Measurements from ENCODE around the gene AVPR2. TPM values are rescaled to one million over a fixed set of nuclear protein-coding genes. Genes with fewer than 3 reads are reported as not detected.

Gene AVPR2
- total and polyA plus RNA-seq, 9 of the 15 experiments (the other 6 are each of a cell fraction or from before 2014, with no cell fraction given) = not detected

DNA sequence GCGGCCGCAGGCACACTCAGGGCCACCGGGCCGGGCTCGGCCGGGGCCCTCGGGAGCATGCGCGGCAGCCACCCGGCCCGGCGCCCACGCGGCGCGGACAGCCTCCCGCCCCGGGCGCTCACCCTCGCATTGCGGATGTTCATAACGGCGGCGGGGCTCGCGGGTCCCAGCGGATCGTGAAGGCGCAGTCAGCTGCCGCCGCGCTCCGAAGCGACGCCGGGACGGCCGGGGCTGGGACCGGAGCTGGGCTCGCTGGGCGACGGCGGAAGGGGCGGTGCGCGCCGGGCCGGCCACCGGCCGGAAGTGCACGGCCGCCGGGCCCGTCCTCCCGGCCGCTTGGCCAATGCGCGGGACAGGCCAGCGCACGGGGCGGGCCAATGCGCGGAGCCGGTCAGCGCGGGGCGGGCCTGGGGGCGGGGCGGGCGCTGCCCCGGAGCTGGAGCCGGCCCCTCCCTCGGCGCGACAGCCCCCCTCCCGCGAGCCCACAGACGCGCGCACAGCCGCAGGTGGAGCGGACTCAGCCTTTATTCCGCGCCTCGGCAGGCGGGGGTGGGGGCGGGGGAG is 30.4 kb downstream of the AVPR2 start, which contains the start of gene NAA10 (continued):
- TF ChIP-seq, protein P1, sequence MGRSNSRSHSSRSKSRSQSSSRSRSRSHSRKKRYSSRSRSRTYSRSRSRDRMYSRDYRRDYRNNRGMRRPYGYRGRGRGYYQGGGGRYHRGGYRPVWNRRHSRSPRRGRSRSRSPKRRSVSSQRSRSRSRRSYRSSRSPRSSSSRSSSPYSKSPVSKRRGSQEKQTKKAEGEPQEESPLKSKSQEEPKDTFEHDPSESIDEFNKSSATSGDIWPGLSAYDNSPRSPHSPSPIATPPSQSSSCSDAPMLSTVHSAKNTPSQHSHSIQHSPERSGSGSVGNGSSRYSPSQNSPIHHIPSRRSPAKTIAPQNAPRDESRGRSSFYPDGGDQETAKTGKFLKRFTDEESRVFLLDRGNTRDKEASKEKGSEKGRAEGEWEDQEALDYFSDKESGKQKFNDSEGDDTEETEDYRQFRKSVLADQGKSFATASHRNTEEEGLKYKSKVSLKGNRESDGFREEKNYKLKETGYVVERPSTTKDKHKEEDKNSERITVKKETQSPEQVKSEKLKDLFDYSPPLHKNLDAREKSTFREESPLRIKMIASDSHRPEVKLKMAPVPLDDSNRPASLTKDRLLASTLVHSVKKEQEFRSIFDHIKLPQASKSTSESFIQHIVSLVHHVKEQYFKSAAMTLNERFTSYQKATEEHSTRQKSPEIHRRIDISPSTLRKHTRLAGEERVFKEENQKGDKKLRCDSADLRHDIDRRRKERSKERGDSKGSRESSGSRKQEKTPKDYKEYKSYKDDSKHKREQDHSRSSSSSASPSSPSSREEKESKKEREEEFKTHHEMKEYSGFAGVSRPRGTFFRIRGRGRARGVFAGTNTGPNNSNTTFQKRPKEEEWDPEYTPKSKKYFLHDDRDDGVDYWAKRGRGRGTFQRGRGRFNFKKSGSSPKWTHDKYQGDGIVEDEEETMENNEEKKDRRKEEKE (IDR thresholded peaks at IDR 0.05; ENCODE audit: borderline replicate concordance in 1 of 2, control insufficient read depth in 1 of 2, low read depth in 2 of 2, low read length in 1 of 2) = no peak
- TF ChIP-seq, protein P2, sequence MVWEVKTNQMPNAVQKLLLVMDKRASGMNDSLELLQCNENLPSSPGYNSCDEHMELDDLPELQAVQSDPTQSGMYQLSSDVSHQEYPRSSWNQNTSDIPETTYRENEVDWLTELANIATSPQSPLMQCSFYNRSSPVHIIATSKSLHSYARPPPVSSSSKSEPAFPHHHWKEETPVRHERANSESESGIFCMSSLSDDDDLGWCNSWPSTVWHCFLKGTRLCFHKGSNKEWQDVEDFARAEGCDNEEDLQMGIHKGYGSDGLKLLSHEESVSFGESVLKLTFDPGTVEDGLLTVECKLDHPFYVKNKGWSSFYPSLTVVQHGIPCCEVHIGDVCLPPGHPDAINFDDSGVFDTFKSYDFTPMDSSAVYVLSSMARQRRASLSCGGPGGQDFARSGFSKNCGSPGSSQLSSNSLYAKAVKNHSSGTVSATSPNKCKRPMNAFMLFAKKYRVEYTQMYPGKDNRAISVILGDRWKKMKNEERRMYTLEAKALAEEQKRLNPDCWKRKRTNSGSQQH (CRISPR knock-in tag; IDR thresholded peaks at IDR 0.05) = no peak
- TF ChIP-seq MTA2 (IDR thresholded peaks at IDR 0.05; ENCODE audit: low read depth) (no peak), ZNF449 (CRISPR knock-in tag; IDR thresholded peaks at IDR 0.05) (no peak), PTBP1 (IDR thresholded peaks at IDR 0.05; ENCODE audit: low read depth, low read length) (no peak), HDAC2 (IDR thresholded peaks at IDR 0.05) (no peak), KAT8 (IDR thresholded peaks at IDR 0.05; ENCODE audit: low read depth) (no peak), MEIS2 (IDR thresholded peaks at IDR 0.05; ENCODE audit: partially characterized antibody) (peak; percentile 22), SREBF2 (CRISPR knock-in tag; IDR thresholded peaks at IDR 0.05) (no peak), MCM3 (IDR thresholded peaks at IDR 0.05) (no peak), WHSC1 (IDR thresholded peaks at IDR 0.05; ENCODE audit: low read length) (no peak), CC2D1A (IDR thresholded peaks at IDR 0.05) (no peak), ZNF146 (CRISPR knock-in tag; IDR thresholded peaks at IDR 0.05; ENCODE audit: unreplicated experiment) (no peak), RERE (CRISPR knock-in tag; IDR thresholded peaks at IDR 0.05; ENCODE audit: borderline replicate concordance) (no peak)
- TF ChIP-seq, protein P3, sequence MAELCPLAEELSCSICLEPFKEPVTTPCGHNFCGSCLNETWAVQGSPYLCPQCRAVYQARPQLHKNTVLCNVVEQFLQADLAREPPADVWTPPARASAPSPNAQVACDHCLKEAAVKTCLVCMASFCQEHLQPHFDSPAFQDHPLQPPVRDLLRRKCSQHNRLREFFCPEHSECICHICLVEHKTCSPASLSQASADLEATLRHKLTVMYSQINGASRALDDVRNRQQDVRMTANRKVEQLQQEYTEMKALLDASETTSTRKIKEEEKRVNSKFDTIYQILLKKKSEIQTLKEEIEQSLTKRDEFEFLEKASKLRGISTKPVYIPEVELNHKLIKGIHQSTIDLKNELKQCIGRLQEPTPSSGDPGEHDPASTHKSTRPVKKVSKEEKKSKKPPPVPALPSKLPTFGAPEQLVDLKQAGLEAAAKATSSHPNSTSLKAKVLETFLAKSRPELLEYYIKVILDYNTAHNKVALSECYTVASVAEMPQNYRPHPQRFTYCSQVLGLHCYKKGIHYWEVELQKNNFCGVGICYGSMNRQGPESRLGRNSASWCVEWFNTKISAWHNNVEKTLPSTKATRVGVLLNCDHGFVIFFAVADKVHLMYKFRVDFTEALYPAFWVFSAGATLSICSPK (IDR thresholded peaks at IDR 0.05; ENCODE audit: borderline replicate concordance) = no peak

Measured in K562 (cell line).